Loucy (cell line): Measurements from ENCODE around the gene WDR33.
"Not testable (repeated sequence)": the region's sequence is repeated elsewhere in the genome, so short reads cannot be mapped to it uniquely, and the experiment has no call there.

ENCODE experiments used
- EZH2phosphoT487 ChIP-seq: fragments of 200-600 bp; IDR thresholded peaks from 2 replicates; pipeline ENCODE4 v1.6.1; 2018; ENCODE audit warnings: antibody characterized with exemption, mild to moderate bottlenecking, moderate library complexity, borderline replicate concordance
- TF ChIP-seq, protein P1 (sequence below): fragments of 200-600 bp; sonication (generic); conservative IDR thresholded peaks from 2 replicates; pipeline ENCODE4 v1.5.1; 2014; ENCODE audit warnings: mild to moderate bottlenecking, antibody characterized with exemption, low read length

DNA sequence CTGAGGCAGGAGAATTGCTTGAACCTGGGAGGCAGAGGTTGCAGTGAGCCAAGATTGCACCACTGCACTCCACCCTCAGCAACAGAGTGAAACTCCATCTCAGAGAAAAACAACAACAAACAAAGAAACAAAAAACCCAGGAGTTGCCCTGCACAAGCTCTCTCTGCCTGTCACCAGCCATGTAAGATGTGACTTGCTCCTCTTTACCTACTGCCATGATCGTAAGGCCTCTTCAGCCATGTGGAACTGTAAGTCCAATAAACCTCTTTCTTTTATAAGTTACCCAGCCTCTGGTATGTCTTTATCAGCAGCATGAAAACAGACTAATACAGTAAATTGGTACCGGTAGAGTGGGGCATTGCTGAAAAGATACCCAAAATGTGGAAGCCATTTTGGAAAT lies 15.7 kb upstream of the WDR33 start:
- TF ChIP-seq, protein P1, sequence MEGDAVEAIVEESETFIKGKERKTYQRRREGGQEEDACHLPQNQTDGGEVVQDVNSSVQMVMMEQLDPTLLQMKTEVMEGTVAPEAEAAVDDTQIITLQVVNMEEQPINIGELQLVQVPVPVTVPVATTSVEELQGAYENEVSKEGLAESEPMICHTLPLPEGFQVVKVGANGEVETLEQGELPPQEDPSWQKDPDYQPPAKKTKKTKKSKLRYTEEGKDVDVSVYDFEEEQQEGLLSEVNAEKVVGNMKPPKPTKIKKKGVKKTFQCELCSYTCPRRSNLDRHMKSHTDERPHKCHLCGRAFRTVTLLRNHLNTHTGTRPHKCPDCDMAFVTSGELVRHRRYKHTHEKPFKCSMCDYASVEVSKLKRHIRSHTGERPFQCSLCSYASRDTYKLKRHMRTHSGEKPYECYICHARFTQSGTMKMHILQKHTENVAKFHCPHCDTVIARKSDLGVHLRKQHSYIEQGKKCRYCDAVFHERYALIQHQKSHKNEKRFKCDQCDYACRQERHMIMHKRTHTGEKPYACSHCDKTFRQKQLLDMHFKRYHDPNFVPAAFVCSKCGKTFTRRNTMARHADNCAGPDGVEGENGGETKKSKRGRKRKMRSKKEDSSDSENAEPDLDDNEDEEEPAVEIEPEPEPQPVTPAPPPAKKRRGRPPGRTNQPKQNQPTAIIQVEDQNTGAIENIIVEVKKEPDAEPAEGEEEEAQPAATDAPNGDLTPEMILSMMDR: not testable (repeated sequence)
- TF ChIP-seq EZH2phosphoT487: not testable (repeated sequence)
